UCSD-AML1 (cell line): ENCODE results near the gene PPIAL4G.
A peak's percentile ranks its signal among the peaks of the same experiment; 100 is the strongest.
"Not testable (repeated sequence)": the region's sequence is repeated elsewhere in the genome, so short reads cannot be mapped to it uniquely, and the experiment has no call there.

Source experiments
- DNase-seq: peaks from one replicate; lab custom pipeline; 2025; ENCODE audit not compliant: unreplicated experiment; lab: John Stamatoyannopoulos, UW

PPIAL4G gene

GRCh38 chr1:148483029-148483428 lies at the start of gene PPIAL4G:
TSS of gene PPIAL4G (minus strand) at chr1:148483302. CDS start at chr1:148483252, 50 bp downstream.
- not testable (repeated sequence) for DNase-seq

- DNase-seq: not testable (repeated sequence)
These were observed 49.1 kb upstream of the PPIAL4G start for GRCh38 chr1:148532158-148532557.

GRCh38 chr1:148529101-148529567 lies 46.0 kb upstream of the PPIAL4G start:
- DNase-seq: peak; percentile 50

GRCh38 chr1:148528591-148528990 lies 45.5 kb upstream of the PPIAL4G start:
- DNase-seq: not testable (repeated sequence)

- not testable (repeated sequence) for DNase-seq
These were observed 43.5 kb upstream of the PPIAL4G start for GRCh38 chr1:148526587-148526986.

GRCh38 chr1:148523205-148524144 lies 40.4 kb upstream of the PPIAL4G start:
- DNase-seq: not testable (repeated sequence)

GRCh38 chr1:148522561-148523204 lies 39.6 kb upstream of the PPIAL4G start:
- DNase-seq: peak; percentile 75

GRCh38 chr1:148522072-148522471 lies 39.0 kb upstream of the PPIAL4G start:
- peak; percentile 74 for DNase-seq

GRCh38 chr1:148514310-148514709 lies 31.2 kb upstream of the PPIAL4G start:
- DNase-seq: not testable (repeated sequence)

- not testable (repeated sequence) for DNase-seq
These were observed 29.6 kb upstream of the PPIAL4G start for GRCh38 chr1:148512571-148513184.

GRCh38 chr1:148493933-148494332 lies 10.8 kb upstream of the PPIAL4G start:
- DNase-seq: not testable (repeated sequence)

- DNase-seq: not testable (repeated sequence)
These were observed 2.0 kb downstream of the PPIAL4G start for GRCh38 chr1:148481134-148481533.

- DNase-seq: not testable (repeated sequence)
These were observed 23.4 kb downstream of the PPIAL4G start for GRCh38 chr1:148459694-148460093.

- not testable (repeated sequence) for DNase-seq
These were observed 24.1 kb downstream of the PPIAL4G start for GRCh38 chr1:148458901-148459581.

GRCh38 chr1:148458398-148458797 lies 24.7 kb downstream of the PPIAL4G start:
- DNase-seq: not testable (repeated sequence)

GRCh38 chr1:148452845-148453244 lies 30.3 kb downstream of the PPIAL4G start:
- DNase-seq: not testable (repeated sequence)

- DNase-seq: not testable (repeated sequence)
These were observed 43.3 kb downstream of the PPIAL4G start for GRCh38 chr1:148439654-148440325.

- no peak for DNase-seq
These were observed 47.7 kb downstream of the PPIAL4G start for GRCh38 chr1:148435406-148435805.

- no peak for DNase-seq
These were observed 48.3 kb downstream of the PPIAL4G start for GRCh38 chr1:148434832-148435231.

GRCh38 chr1:148432916-148433317 lies 50.2 kb downstream of the PPIAL4G start:
- DNase-seq: not testable (repeated sequence)
